Skin epidermis (tissue), 12 donors: ENCODE results near the gene MYOG.

ENCODE experiments used
- H3K27ac ChIP-seq, 21 experiments: fragments of 200-600 bp; sonication (generic) in 11 of 21; one replicate each; pipeline ENCODE4 v1.5.0; 2020; ENCODE audit warnings: mild to moderate bottlenecking in 3 of 21, inconsistent platforms in 2 of 21, moderate library complexity in 2 of 21
- H3K4me3 ChIP-seq, 7 experiments: fragments of 200-600 bp; sonication (generic) in 2 of 7; one replicate each; pipeline ENCODE4 v1.5.0; 2020; ENCODE audit warnings: inconsistent platforms in 2 of 7, mild to moderate bottlenecking in 2 of 7, moderate library complexity in 1 of 7

Gene MYOG

GRCh38 chr1:203076031-203076511 is 9.7 kb downstream of the MYOG start:
- H3K4me3 ChIP-seq, result peak overlapping the region; percentile 15 to 34 (median 19)

GRCh38 chr1:203075236-203076030 is 10.4 kb downstream of the MYOG start:
- Histone ChIP-seq H3K4me3 (peak overlapping the region; percentile 15 to 34 (median 19)), H3K27ac (peak overlapping the region in 1 of 21 experiments; percentile 35)

More at GRCh38 chr1:203076031-203076511, 9.7 kb downstream of the MYOG start:
- H3K27ac ChIP-seq, result peak overlapping the region in 1 of 21 experiments; percentile 35

GRCh38 chr1:203074610-203075009 is 11.2 kb downstream of the MYOG start:
- Histone ChIP-seq H3K27ac (no peak overlapping the region), H3K4me3 (no peak overlapping the region)

GRCh38 chr1:203073469-203073868 is 12.3 kb downstream of the MYOG start:
- no peak overlapping the region for H3K4me3 ChIP-seq
- no peak overlapping the region for H3K27ac ChIP-seq

- Histone ChIP-seq H3K4me3 (no peak overlapping the region), H3K27ac (no peak overlapping the region)
Observed at GRCh38 chr1:203072911-203073310, 12.9 kb downstream of the MYOG start.

- Histone ChIP-seq H3K27ac (no peak overlapping the region), H3K4me3 (no peak overlapping the region)
Observed at GRCh38 chr1:203072002-203072602, 13.7 kb downstream of the MYOG start.

GRCh38 chr1:203069030-203069747 is 16.6 kb downstream of the MYOG start:
- no peak overlapping the region for H3K27ac ChIP-seq
- no peak overlapping the region for H3K4me3 ChIP-seq

GRCh38 chr1:203066965-203067364 is 18.8 kb downstream of the MYOG start:
- peak overlapping the region in 1 of 21 experiments; percentile 9 for H3K27ac ChIP-seq

GRCh38 chr1:203065986-203066385 is 19.8 kb downstream of the MYOG start:
- Histone ChIP-seq H3K4me3 (no peak overlapping the region), H3K27ac (no peak overlapping the region)

More at GRCh38 chr1:203066965-203067364, 18.8 kb downstream of the MYOG start:
- H3K4me3 ChIP-seq, result no peak overlapping the region

GRCh38 chr1:203065191-203065590 is 20.6 kb downstream of the MYOG start:
- H3K4me3 ChIP-seq, result no peak overlapping the region
- no peak overlapping the region for H3K27ac ChIP-seq

- Histone ChIP-seq H3K4me3 (no peak overlapping the region), H3K27ac (no peak overlapping the region)
Observed at GRCh38 chr1:203063287-203063686, 22.5 kb downstream of the MYOG start.

GRCh38 chr1:203060115-203060514 is 25.7 kb downstream of the MYOG start:
- Histone ChIP-seq H3K4me3 (no peak overlapping the region), H3K27ac (no peak overlapping the region)

- H3K27ac ChIP-seq, result no peak overlapping the region
- no peak overlapping the region for H3K4me3 ChIP-seq
Observed at GRCh38 chr1:203059485-203059884, 26.3 kb downstream of the MYOG start.

GRCh38 chr1:203058676-203058935 is 27.2 kb downstream of the MYOG start:
- H3K4me3 ChIP-seq, result no peak overlapping the region
- H3K27ac ChIP-seq, result no peak overlapping the region

GRCh38 chr1:203057911-203058675 is 27.7 kb downstream of the MYOG start:
- no peak overlapping the region for H3K27ac ChIP-seq
- H3K4me3 ChIP-seq, result no peak overlapping the region

GRCh38 chr1:203056516-203056915 is 29.3 kb downstream of the MYOG start:
- H3K27ac ChIP-seq, result no peak overlapping the region
- no peak overlapping the region for H3K4me3 ChIP-seq

- no peak overlapping the region for H3K4me3 ChIP-seq
- H3K27ac ChIP-seq, result no peak overlapping the region
Observed at GRCh38 chr1:203056012-203056411, 29.8 kb downstream of the MYOG start.

GRCh38 chr1:203055161-203055799 is 30.5 kb downstream of the MYOG start:
- Histone ChIP-seq H3K27ac (no peak overlapping the region), H3K4me3 (no peak overlapping the region)

- no peak overlapping the region for H3K4me3 ChIP-seq
- no peak overlapping the region for H3K27ac ChIP-seq
Observed at GRCh38 chr1:203054642-203055041, 31.2 kb downstream of the MYOG start.

GRCh38 chr1:203054184-203054583 is 31.6 kb downstream of the MYOG start:
- no peak overlapping the region for H3K4me3 ChIP-seq
- H3K27ac ChIP-seq, result no peak overlapping the region
